Measurements from ENCODE around the gene UAP1L1. TPM values are rescaled to one million over a fixed set of nuclear protein-coding genes. Genes with fewer than 3 reads are reported as not detected.

Gene UAP1L1
- total RNA-seq: 10 to 100 TPM in 2 of 4 donors, 1 to 10 TPM in 2; 9.3 to 15.7 (median 12.4) TPM

GRCh38 chr9:137077010-137077747 lies at the start of gene UAP1L1:
TSS of gene UAP1L1 (plus strand) at chr9:137077517. CDS start at chr9:137077533, 16 bp downstream.
- peak; percentile 86 to 89 for DNase-seq
- WGBS, 2 donors: 3% methylated on average over 6 to 8 of the region's 87 CpGs
- peak within 1 kb of the TSS; percentile 21 to 68 (median 66) for H3K4me3 ChIP-seq (replicated peaks in 1 of 3)
- TF ChIP-seq POLR2A (IDR thresholded peaks at IDR 0.05) (peak in 1 of 2 donors; percentile 84), CTCF (IDR thresholded peaks at IDR 0.05) (no peak)
- intact Hi-C loops (cut with DNase I): no loop called here
- H3K27ac ChIP-seq: peak within 1 kb of the TSS; percentile 40 to 74 (median 61)
- peaks cover 15 to 20% of the 10 kb centered on the region in 2 donors for H3K4me1 ChIP-seq
- H3K9me3 ChIP-seq: no peaks in the 10 kb centered on the region
- peaks cover 16 to 19% of the 10 kb centered on the region in 2 donors for H3K36me3 ChIP-seq
- no peaks in the 10 kb centered on the region for H3K27me3 ChIP-seq

GRCh38 chr9:137028263-137029057 lies 48.9 kb upstream of the UAP1L1 start:
- 0% methylated on average over 33 of the region's 98 CpGs; no CpG with 5 or more reads in 1 of the 2 donors for WGBS, 2 donors
- Histone ChIP-seq H3K27ac (peak overlapping the region in 2 of 3 donors; percentile 0 to 64), H3K4me3 (replicated peaks in 1 of 3) (peak overlapping the region; percentile 22 to 49 (median 49)), H3K4me1 (peaks cover 29 to 42% of the 10 kb centered on the region in 2 donors), H3K36me3 (no peaks in the 10 kb centered on the region), H3K9me3 (no peaks in the 10 kb centered on the region), H3K27me3 (no peaks in the 10 kb centered on the region)
- TF ChIP-seq CTCF (IDR thresholded peaks at IDR 0.05) (peak in 3 of 6 experiments; percentile 28 to 44 (median 29)), POLR2A (IDR thresholded peaks at IDR 0.05) (no peak)
- peak; percentile 73 to 77 for DNase-seq
- intact Hi-C loops (cut with DNase I): no loop called here

- Histone ChIP-seq H3K9me3 (no peaks in the 10 kb centered on the region), H3K4me3 (replicated peaks in 1 of 3) (peak overlapping the region in 2 of 3 donors; percentile 22 to 49), H3K27me3 (no peaks in the 10 kb centered on the region), H3K4me1 (peaks cover 29 to 43% of the 10 kb centered on the region in 2 donors), H3K27ac (peak overlapping the region in 1 of 3 donors; percentile 64), H3K36me3 (no peaks in the 10 kb centered on the region)
- TF ChIP-seq CTCF (IDR thresholded peaks at IDR 0.05) (peak; percentile 56 to 85 (median 78)), POLR2A (IDR thresholded peaks at IDR 0.05) (no peak)
- intact Hi-C loops (cut with DNase I): no loop called here
- peak; percentile 74 to 79 for DNase-seq
- 27 to 34% methylated on average over 19 of the region's 19 CpGs for WGBS, 2 donors
Measured at GRCh38 chr9:137029058-137029936, 48.0 kb upstream of the UAP1L1 start.

- 81 to 86% methylated on average over 6 to 14 of the region's 15 CpGs for WGBS, 2 donors
- no peak overlapping the region for H3K27ac ChIP-seq
- no peaks in the 10 kb centered on the region for H3K36me3 ChIP-seq
- H3K4me3 ChIP-seq (replicated peaks in 1 of 3): no peak overlapping the region
- no peak for DNase-seq
- H3K9me3 ChIP-seq: no peaks in the 10 kb centered on the region
- no peak for TF ChIP-seq CTCF (IDR thresholded peaks at IDR 0.05)
- TF ChIP-seq POLR2A (IDR thresholded peaks at IDR 0.05): no peak
- intact Hi-C loops (cut with DNase I): loop anchor here (2.0 to 10.0 kb wide), 3 partner anchors 81 to 243 kb away; partner anchors contain the start of genes AJM1 and PHPT1
- peaks cover 32 to 50% of the 10 kb centered on the region in 2 donors for H3K4me1 ChIP-seq
- no peaks in the 10 kb centered on the region for H3K27me3 ChIP-seq
Measured at GRCh38 chr9:137030006-137030405, 47.3 kb upstream of the UAP1L1 start.
